IPS-18c (cell line): ENCODE data around the gene SCRN1.
"Not testable (repeated sequence)": the region's sequence is repeated elsewhere in the genome, so short reads cannot be mapped to it uniquely, and the experiment has no call there.

ENCODE experiments used
- H3K4me3 ChIP-seq: 2 replicates; pipeline ENCODE4 v1.7.0; 2013; ENCODE audit warnings: low read depth, mild to moderate bottlenecking, low read length, moderate library complexity; ENCODE audit not compliant: insufficient read depth
- H3K9me3 ChIP-seq: one replicate; pipeline ENCODE4 v1.6.1; 2013; ENCODE audit warnings: mild to moderate bottlenecking, low read length, moderate library complexity; ENCODE audit not compliant: control insufficient read depth, insufficient read depth

SCRN1 gene

GRCh38 chr7:29921404-29922010 is 68.1 kb downstream of the SCRN1 start:
- H3K4me3 ChIP-seq: no peak overlapping the region
- H3K9me3 ChIP-seq: no peaks in the 10 kb centered on the region

- Histone ChIP-seq H3K9me3 (no peaks in the 10 kb centered on the region), H3K4me3 (no peak overlapping the region)
These were observed 69.1 kb downstream of the SCRN1 start for GRCh38 chr7:29920491-29920890.

- Histone ChIP-seq H3K9me3 (no peaks in the 10 kb centered on the region), H3K4me3 (no peak overlapping the region)
These were observed 69.8 kb downstream of the SCRN1 start for GRCh38 chr7:29919790-29920189.

DNA sequence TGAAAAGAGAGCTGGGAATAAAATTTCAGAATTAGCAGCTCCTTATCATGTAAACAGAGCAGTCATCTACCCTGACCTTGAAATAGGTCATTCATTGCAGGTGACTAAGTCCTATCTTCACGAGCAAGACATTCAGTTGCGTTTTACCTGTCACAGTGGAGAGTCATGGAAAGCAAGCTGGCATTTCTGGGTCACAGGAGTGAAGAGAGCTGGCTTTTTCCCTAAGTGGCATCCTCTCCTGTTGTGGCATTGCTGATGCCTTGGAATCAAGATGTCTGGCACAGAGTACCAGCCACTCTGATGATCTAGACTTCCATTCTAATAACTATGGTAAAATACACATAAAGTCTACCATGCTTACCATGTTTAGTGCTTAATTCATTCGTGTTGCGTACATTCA is 70.8 kb downstream of the SCRN1 start:
- Histone ChIP-seq H3K4me3 (no peak overlapping the region), H3K9me3 (no peaks in the 10 kb centered on the region)

DNA sequence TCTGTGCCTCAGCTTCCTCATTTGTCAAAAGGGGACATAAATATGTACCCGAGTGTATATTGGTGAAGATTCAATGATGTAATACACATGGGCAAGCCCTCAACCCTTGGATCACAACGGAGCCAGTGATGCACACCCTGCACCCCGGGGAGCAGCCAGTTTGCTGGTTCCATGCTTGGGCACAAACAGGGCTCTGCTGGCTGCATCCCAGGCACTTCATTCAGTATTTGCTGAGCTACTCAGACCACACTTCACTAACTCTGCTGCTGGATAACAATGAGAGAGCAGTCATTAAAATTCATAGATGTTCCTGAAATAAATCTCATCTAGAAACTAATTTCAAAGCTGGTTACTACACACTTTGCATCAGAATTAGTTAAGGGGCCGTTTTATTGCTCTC is 72.0 kb downstream of the SCRN1 start:
- H3K9me3 ChIP-seq: no peaks in the 10 kb centered on the region
- no peak overlapping the region for H3K4me3 ChIP-seq

DNA sequence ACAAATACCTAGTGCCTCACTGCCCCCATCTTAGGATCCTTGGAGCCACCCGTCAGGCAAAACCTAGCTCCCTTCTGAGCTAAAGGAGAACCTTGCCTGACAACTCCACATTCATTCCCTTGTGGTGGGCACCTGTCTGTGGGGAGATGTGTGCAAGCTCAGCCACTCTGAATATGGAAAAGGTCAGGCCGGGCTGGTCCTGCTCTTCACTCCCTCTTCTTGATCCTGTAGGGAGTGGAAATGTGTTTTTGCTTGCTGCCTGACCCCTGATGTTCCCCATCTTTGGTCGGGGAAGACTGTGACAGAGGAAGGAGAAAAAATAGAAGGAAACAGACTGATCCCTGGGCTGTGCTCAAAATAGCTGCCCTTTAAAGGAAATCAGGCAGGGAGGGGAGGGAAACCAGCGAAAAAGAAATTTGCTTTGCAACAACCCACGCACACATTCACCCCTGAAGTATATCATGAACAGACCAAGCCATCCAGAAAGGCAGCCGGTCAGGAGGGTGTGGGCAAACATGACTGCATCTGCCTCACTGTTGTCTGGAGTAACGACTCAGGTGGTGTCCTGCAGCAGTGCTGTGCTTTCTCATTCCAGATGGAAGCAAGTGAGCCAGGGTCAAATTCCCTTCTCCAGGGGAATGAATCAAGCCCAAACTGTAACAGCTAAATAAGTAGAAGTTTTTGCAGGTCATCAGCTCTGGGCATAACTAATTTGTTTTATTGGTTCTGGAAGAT is 74.0 kb downstream of the SCRN1 start:
- Histone ChIP-seq H3K4me3 (no peak overlapping the region), H3K9me3 (no peaks in the 10 kb centered on the region)

- Histone ChIP-seq H3K4me3 (no peak overlapping the region), H3K9me3 (no peaks in the 10 kb centered on the region)
These were observed 75.4 kb downstream of the SCRN1 start for GRCh38 chr7:29914180-29914579.

DNA sequence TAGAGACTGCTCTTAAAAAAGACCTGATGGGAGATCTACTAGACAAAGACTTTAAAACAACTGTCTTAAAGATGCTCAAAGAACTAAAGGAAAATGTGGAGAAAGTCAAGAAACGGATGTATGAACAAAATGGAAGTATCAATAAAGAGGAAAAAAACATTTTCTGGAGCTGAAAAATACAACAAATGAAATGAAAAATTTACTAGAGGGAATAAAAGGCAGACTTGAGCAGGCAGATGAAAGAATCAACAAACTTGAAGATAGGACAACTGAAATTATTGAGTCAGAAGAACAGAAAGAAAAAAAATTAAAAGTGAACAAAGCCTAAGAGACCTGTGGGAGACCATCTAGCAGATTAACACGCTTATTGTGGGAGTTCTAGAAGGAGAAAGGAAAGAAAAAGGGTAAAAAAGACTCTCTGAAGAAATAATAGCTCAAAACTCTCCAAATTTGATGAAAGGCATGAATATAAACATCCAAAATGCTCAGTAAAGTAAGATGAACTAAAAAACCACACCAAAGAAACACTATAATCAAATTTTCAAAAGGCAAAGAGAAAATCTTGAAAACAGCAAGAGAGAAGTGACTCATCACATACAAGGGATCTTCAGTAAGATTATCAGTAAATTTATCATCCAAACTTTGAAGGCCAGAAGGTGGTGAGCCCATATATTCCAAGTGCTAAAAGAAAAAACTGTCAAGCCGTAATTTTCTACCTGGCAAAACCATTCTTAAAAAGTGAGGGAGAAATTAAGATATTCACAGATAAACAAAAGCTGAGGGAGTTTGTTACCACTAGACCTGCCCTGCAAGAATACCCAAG is 83.2 kb downstream of the SCRN1 start:
- Histone ChIP-seq H3K4me3 (no peak overlapping the region), H3K9me3 (no peaks in the 10 kb centered on the region)

GRCh38 chr7:29900745-29901144 is 88.9 kb downstream of the SCRN1 start:
- Histone ChIP-seq H3K4me3 (no peak overlapping the region), H3K9me3 (no peaks in the 10 kb centered on the region)

DNA sequence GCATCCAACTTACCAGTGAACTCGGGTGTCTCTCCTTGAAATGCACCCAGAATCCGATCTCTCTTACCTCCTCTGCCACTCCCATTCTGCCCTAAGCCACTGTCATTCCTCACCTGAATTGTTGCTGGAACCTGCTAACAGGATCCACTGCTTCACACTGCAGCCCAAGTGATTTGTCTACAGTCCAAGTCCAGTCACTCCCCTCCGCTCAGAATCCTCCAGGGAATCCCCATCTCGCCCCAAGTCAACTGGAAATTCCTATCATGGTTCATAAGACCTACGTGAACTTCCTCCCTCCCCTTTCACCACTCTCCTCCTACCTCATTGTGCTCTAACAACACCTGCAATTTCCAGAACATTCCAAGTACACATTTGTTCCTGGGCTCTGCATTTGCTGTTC is 91.3 kb downstream of the SCRN1 start:
- Histone ChIP-seq H3K9me3 (no peaks in the 10 kb centered on the region), H3K4me3 (no peak overlapping the region)

DNA sequence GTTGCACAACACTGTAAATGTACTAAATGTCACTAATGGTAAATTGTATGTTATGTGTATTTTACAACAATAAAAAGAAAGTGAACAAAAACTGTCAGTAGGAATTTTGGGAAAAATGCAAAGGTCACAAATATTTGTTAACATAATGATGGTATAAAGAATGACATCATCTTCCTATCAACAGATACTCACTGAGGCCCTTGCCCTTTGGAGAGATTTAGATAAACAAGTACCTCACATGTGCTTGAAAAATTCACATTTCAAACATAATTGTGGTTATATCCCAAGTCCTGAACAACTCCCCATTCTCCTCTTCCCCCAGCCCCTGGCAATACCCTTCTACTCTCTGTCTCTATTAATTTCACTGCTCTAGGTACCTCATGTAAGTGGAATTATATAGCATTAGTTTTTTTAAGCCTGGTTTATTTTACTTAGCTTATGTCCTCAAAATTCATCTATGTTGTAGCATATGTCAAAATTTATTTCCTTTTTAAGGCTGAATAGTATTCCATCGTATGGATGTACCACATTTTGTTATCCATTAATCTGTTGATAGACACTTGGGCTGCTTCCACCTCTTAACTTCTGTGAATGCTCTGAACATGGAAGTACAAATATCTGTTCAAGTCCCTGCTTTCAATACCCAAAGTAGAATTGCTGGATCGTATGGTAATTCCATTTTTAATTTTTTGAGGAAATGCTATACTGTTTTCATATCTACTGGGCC is 92.8 kb downstream of the SCRN1 start:
- Histone ChIP-seq H3K9me3 (no peaks in the 10 kb centered on the region), H3K4me3 (no peak overlapping the region)

GRCh38 chr7:29895559-29895958 is 94.0 kb downstream of the SCRN1 start:
- no peaks in the 10 kb centered on the region for H3K9me3 ChIP-seq
- H3K4me3 ChIP-seq: no peak overlapping the region

- Histone ChIP-seq H3K4me3 (no peak overlapping the region), H3K9me3 (no peaks in the 10 kb centered on the region)
These were observed 95.3 kb downstream of the SCRN1 start for GRCh38 chr7:29894256-29894655.

GRCh38 chr7:29893351-29893965 is 96.1 kb downstream of the SCRN1 start:
- no peaks in the 10 kb centered on the region for H3K9me3 ChIP-seq
- no peak overlapping the region for H3K4me3 ChIP-seq

- H3K9me3 ChIP-seq: no peaks in the 10 kb centered on the region
These were observed 97.4 kb downstream of the SCRN1 start for GRCh38 chr7:29892231-29892630.

DNA sequence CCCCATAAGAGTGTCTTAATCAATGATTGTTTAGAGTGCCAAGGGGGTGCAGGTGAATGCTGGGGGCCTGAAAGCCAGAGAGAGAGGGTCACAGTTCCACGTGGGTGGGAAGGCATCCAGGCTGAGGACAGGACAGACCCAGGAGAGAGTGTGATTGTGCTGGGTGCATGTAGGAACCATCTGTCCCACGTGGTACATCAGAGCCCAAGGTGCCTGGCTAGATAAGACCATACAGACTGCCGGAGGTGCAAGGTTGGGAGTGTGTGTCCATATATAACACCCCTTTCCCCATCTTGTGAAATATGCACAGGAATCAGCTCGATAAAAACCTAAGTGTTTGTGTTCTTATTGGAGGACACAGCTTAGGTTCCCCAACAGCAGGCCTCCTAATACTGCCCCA is 97.8 kb downstream of the SCRN1 start:
- H3K4me3 ChIP-seq: no peak overlapping the region
- H3K9me3 ChIP-seq: no peaks in the 10 kb centered on the region

More at GRCh38 chr7:29892231-29892630, 97.4 kb downstream of the SCRN1 start:
- H3K4me3 ChIP-seq: no peak overlapping the region

DNA sequence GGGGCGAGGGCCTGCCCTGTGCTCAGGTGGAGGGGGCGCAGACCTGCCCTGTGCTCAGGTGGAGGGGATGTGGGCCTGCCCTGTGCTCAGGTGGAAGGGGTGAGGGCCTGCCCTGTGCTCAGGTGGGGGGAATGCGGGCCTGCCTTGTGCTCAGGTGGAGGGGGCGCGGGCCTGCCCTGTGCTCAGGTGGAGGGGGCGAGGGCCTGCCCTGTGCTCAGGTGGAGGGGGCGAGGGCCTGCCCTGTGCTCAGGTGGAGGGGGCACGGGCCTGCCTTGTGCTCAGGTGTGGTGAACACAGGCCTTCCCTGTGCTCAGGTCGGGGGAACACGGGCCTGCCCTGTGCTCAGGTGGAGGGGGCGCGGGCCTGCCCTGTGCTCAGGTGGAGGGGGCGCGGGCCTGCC is 98.8 kb downstream of the SCRN1 start:
- H3K9me3 ChIP-seq, H3K4me3 ChIP-seq: not testable (repeated sequence)
